ENCODE data around the gene FAM184A. TPM values are rescaled to one million over a fixed set of nuclear protein-coding genes. Genes with fewer than 3 reads are reported as not detected.

FAM184A gene, protein sequence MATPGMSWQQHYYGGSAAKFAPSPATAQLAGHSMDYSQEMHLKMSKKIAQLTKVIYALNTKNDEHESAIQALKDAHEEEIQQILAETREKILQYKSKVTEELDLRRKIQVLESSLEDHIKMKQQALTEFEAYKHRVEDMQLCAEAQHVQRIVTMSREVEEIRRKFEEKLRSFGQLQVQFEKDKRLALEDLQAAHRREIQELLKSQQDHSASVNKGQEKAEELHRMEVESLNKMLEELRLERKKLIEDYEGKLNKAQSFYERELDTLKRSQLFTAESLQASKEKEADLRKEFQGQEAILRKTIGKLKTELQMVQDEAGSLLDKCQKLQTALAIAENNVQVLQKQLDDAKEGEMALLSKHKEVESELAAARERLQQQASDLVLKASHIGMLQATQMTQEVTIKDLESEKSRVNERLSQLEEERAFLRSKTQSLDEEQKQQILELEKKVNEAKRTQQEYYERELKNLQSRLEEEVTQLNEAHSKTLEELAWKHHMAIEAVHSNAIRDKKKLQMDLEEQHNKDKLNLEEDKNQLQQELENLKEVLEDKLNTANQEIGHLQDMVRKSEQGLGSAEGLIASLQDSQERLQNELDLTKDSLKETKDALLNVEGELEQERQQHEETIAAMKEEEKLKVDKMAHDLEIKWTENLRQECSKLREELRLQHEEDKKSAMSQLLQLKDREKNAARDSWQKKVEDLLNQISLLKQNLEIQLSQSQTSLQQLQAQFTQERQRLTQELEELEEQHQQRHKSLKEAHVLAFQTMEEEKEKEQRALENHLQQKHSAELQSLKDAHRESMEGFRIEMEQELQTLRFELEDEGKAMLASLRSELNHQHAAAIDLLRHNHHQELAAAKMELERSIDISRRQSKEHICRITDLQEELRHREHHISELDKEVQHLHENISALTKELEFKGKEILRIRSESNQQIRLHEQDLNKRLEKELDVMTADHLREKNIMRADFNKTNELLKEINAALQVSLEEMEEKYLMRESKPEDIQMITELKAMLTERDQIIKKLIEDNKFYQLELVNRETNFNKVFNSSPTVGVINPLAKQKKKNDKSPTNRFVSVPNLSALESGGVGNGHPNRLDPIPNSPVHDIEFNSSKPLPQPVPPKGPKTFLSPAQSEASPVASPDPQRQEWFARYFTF
- under 1 TPM; 0.56 to 0.62 TPM for total RNA-seq

DNA sequence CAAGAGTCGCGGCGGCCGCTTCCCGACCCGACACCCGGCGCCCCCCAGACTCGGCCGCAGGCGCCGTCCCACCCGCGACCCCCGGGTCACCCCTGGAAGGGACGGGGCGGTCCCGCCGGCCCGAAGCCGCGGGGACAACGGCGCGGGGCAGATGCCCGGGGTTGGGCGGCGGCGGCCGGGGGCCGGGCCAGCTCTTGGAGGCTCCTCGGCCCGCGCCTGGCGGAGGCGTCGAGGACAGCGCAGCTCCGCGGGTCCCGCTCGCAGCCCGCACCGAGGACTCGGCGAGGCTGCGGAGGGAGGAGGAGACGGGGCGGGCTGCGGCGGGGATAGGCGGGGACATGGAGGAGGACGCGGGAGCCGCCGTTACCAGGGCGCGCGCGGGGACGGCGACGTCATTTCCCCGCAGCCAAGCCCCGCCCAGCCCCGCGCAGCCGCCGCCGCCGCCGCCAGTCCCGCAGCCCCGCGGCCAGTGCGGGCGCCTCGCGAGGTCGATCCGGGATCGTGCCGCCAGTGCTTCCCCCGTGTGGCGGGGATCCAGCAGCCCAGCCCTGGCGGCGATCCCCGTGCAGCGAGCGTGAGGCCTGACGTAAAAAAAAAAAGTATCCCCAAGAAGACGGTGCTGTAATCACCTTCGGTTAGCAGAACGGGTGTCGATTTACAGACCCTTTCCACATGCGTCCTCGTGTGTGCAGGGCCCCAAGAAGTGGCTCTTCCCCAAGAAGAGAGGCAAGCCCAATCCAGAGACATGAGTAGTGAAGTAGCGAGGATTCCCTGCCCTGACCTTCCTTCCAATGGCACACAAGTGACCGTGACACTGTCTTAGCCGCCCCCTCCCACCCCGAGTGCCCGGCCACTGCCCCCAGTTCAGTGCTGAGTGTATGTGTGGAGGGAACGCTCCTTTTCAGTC, at the start of gene FAM184A:
Gene FAM184A, minus strand, starts transcription at position 289 of the 907 bp plus-strand sequence. CDS start 365 bp downstream, outside the sequence.
- Histone ChIP-seq H3K9me3 (no peaks in the 10 kb centered on the region), H3K4me1 (no peaks in the 10 kb centered on the region), H3K4me3 (peak within 1 kb of the TSS; percentile 44), H3K9ac (ENCODE audit: low read depth in 2 of 2, low read length in 2 of 2) (peak within 1 kb of the TSS in 1 of 2 donors; percentile 71), H3K27ac (no peak within 1 kb of the TSS), H3K36me3 (no peaks in the 10 kb centered on the region), H3K27me3 (no peaks in the 10 kb centered on the region)
- intact Hi-C loops (cut with DNase I) = no loop called here
- TF ChIP-seq, protein P1, sequence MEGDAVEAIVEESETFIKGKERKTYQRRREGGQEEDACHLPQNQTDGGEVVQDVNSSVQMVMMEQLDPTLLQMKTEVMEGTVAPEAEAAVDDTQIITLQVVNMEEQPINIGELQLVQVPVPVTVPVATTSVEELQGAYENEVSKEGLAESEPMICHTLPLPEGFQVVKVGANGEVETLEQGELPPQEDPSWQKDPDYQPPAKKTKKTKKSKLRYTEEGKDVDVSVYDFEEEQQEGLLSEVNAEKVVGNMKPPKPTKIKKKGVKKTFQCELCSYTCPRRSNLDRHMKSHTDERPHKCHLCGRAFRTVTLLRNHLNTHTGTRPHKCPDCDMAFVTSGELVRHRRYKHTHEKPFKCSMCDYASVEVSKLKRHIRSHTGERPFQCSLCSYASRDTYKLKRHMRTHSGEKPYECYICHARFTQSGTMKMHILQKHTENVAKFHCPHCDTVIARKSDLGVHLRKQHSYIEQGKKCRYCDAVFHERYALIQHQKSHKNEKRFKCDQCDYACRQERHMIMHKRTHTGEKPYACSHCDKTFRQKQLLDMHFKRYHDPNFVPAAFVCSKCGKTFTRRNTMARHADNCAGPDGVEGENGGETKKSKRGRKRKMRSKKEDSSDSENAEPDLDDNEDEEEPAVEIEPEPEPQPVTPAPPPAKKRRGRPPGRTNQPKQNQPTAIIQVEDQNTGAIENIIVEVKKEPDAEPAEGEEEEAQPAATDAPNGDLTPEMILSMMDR (IDR thresholded peaks at IDR 0.05) = no peak
- DNase-seq = peak; percentile 54

DNA sequence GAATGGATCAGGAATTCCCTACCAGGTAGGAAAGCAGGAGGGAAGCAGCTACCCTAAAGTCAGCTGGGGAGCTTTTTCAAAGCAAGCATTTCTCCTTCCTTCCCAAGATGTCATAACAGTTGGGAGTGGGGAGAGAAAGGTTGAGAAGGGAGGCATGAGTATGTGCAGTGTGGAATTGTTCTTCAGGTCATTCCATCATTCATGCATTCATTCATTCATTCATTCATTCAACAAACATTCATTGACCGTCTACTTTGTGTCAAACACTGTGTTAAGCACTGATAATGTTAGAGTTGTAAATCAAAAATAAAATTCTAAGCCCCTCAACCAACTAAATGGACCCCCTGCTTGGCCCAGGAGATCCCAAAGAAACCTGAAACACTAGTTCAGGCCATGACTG, 49.2 kb upstream of the FAM184A start:
- no peak for DNase-seq
- TF ChIP-seq, protein P1 (IDR thresholded peaks at IDR 0.05) = no peak
- Histone ChIP-seq H3K4me1 (peaks cover 7% of the 10 kb centered on the region), H3K36me3 (no peaks in the 10 kb centered on the region), H3K27ac (no peak overlapping the region), H3K9ac (ENCODE audit: low read depth in 2 of 2, low read length in 2 of 2) (no peak overlapping the region), H3K4me3 (no peak overlapping the region), H3K27me3 (no peaks in the 10 kb centered on the region), H3K9me3 (no peaks in the 10 kb centered on the region)
- intact Hi-C loops (cut with DNase I) = no loop called here

DNA sequence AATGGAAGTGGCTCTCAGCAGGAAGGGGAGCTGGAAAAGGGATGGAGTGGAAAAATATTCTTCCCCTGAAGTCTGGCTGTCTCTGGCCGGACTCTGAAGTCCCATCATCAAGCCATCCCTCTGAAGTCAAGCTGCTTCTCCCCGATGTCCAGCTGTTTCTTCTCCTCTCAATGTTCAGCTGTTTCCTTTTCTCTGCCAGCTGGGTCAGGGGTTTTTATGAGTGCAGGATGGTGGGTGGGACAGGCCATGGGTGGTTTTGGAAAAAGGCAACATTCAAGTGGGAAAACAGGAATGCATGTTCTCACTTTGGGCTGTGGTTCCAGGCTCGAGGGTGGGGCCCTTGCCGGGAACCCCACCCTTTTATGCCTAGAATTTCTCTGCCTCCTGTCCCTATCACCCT, 48.4 kb upstream of the FAM184A start:
- no peak for DNase-seq
- Histone ChIP-seq H3K27me3 (no peaks in the 10 kb centered on the region), H3K27ac (no peak overlapping the region), H3K4me3 (no peak overlapping the region), H3K9ac (ENCODE audit: low read depth in 2 of 2, low read length in 2 of 2) (no peak overlapping the region), H3K9me3 (no peaks in the 10 kb centered on the region), H3K36me3 (no peaks in the 10 kb centered on the region), H3K4me1 (peaks cover 7% of the 10 kb centered on the region)
- TF ChIP-seq, protein P1 (IDR thresholded peaks at IDR 0.05) = no peak
- intact Hi-C loops (cut with DNase I) = no loop called here

DNA sequence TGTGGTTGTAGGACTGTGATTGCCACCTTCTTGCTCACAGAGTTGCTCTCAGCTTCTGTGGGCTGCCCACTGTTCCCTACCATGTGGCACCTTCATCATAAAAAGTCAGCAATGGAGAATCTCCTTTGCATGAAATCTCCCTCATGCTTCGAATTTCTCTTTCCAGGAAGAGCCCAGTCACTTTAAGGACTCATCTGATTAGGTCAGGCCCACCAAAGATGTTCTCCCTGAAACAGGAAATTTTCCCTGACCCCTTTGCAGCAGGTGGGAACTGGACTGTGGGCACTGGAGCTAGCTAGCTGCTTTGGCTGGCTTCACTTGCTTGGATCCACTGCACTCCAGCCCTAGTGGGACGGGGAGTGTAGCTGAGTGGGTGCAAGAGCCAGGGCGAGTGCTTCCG, 47.7 kb upstream of the FAM184A start:
- DNase-seq = no peak
- Histone ChIP-seq H3K27me3 (no peaks in the 10 kb centered on the region), H3K4me3 (no peak overlapping the region), H3K9me3 (no peaks in the 10 kb centered on the region), H3K4me1 (peaks cover 7% of the 10 kb centered on the region), H3K27ac (no peak overlapping the region), H3K9ac (ENCODE audit: low read depth in 2 of 2, low read length in 2 of 2) (no peak overlapping the region), H3K36me3 (no peaks in the 10 kb centered on the region)
- intact Hi-C loops (cut with DNase I) = no loop called here
- TF ChIP-seq, protein P1 (IDR thresholded peaks at IDR 0.05) = no peak
